GM12878 (cell line): Measurements from ENCODE around the gene XRN2. TPM values are rescaled to one million over a fixed set of nuclear protein-coding genes. Genes with fewer than 3 reads are reported as not detected.

Source experiments
- ATAC-seq: fragments of 200-7000 bp; cut with Tn5 transposase; 3 replicates; pipeline ENCODE4 v1.9.1; 2020; ENCODE audit warnings: mild to moderate bottlenecking, moderate library complexity
- BruUV-seq: library from RNA; stranded (reverse); fragments of 400-500 nt; replicated peaks from 2 replicates; lab custom pipeline; 2021; lab: Mats Ljungman, UMichigan
- CTCF ChIA-PET: fragments of 300-600 bp; sonication (Branson Sonifier 250); formaldehyde crosslinking; extraction: SDS; loops from one replicate; lab custom pipeline; 2021; ENCODE audit warnings: inconsistent platforms; lab: Yijun Ruan, JAX
- POLR2A ChIA-PET: fragments of 350-600 bp; formaldehyde crosslinking; extraction: SDS; loops from one replicate; lab custom pipeline; 2021; ENCODE audit warnings: inconsistent platforms; lab: Charles Lee
- RAD21 ChIA-PET: fragments of 300-600 bp; sonication (Branson Sonifier 250); formaldehyde crosslinking; loops from one replicate; lab custom pipeline; 2023; ENCODE audit warnings: antibody characterized with exemption; ENCODE audit not compliant: unreplicated experiment; lab: Charles Lee
- SMC1A ChIA-PET: fragments of 300-600 bp; sonication (Branson Sonifier 250); formaldehyde crosslinking; loops from one replicate; lab custom pipeline; 2023; ENCODE audit not compliant: unreplicated experiment, uncharacterized antibody; lab: Charles Lee
- DNase-seq: peaks from one replicate; pipeline ENCODE4 v3.0.0-alpha.2; 2011; ENCODE audit warnings: low read depth, low spot score
- FAIRE-seq: peaks from 3 replicates; lab custom pipeline; 2011; peaks lifted over from hg19 to GRCh38; lab: Jason Lieb, UNC
- H2AFZ ChIP-seq: 2 replicates; pipeline ENCODE4 v1.6.0; 2011; ENCODE audit warnings: low read depth, low read length, control low read depth; ENCODE audit not compliant: control insufficient read depth
- H3K27ac ChIP-seq: 2 replicates; pipeline ENCODE4 v1.5.1; 2011; ENCODE audit warnings: control low read depth; ENCODE audit not compliant: control insufficient read depth, insufficient read depth
- H3K27me3 ChIP-seq, 2 experiments: replicated peaks in 1 of 2; 2 replicates each; pipeline versions ENCODE4 v1.6.0 to v1.6.1; 2011; ENCODE audit warnings: low read length in 1 of 2; ENCODE audit not compliant: control insufficient read depth in 2 of 2, insufficient read depth in 2 of 2
- H3K36me3 ChIP-seq, 2 experiments: 2 replicates each; pipeline ENCODE4 v1.5.1; 2011; ENCODE audit warnings: low read length in 1 of 2; ENCODE audit not compliant: control insufficient read depth in 2 of 2, insufficient read depth in 2 of 2
- H3K4me1 ChIP-seq: 2 replicates; pipeline ENCODE4 v1.6.1; 2011; ENCODE audit warnings: mild to moderate bottlenecking, low read length, moderate library complexity, mixed read lengths; ENCODE audit not compliant: control insufficient read depth, insufficient read depth
- H3K4me2 ChIP-seq: 2 replicates; pipeline ENCODE4 v1.6.0; 2011; ENCODE audit warnings: control low read depth; ENCODE audit not compliant: control insufficient read depth, insufficient read depth
- H3K4me3 ChIP-seq: fragments of 200-600 bp; sonication (generic); 2 replicates; pipeline ENCODE4 v1.5.1; 2016
- H3K79me2 ChIP-seq: 2 replicates; pipeline ENCODE4 v1.6.0; 2011; ENCODE audit warnings: low read length; ENCODE audit not compliant: control insufficient read depth, insufficient read depth
- H3K9ac ChIP-seq: 2 replicates; pipeline ENCODE4 v1.8.0; 2011; ENCODE audit warnings: low read length, control low read depth, mixed read lengths; ENCODE audit not compliant: control insufficient read depth, insufficient read depth
- H3K9me3 ChIP-seq: replicated peaks from 3 replicates; pipeline ENCODE4 v1.5.1; 2011; ENCODE audit warnings: mild to moderate bottlenecking, low read length; ENCODE audit not compliant: control insufficient read depth, insufficient read depth
- H4K20me1 ChIP-seq: 2 replicates; pipeline ENCODE4 v1.6.0; 2011; ENCODE audit not compliant: control insufficient read depth, insufficient read depth
- ATF3 ChIP-seq: IDR thresholded peaks from 2 replicates; pipeline ENCODE4 v1.6.1; 2011; ENCODE audit warnings: low read depth, mild to moderate bottlenecking, low read length, moderate library complexity, borderline replicate concordance; ENCODE audit errors: extremely low read depth
- CBX5 ChIP-seq: sonication (generic); IDR thresholded peaks from 2 replicates; pipeline ENCODE4 v1.6.1; 2016; ENCODE audit warnings: low read depth, moderate library complexity, mild to moderate bottlenecking, inconsistent platforms
- CREB1 ChIP-seq: IDR thresholded peaks from 2 replicates; pipeline ENCODE4 v1.6.1; 2012; ENCODE audit warnings: low read depth, mild to moderate bottlenecking, inconsistent platforms
- ETV6 ChIP-seq, 2 experiments: fragments of 450-650 bp in 1 of 2; IDR thresholded peaks in 1 of 2; conservative IDR thresholded peaks in 1 of 2; 2 replicates each; pipeline ENCODE4 v1.6.1; 2014; ENCODE audit warnings: antibody characterized with exemption in 1 of 2, borderline replicate concordance in 1 of 2, low read depth in 1 of 2, mild to moderate bottlenecking in 1 of 2, moderate library complexity in 1 of 2
- FOS ChIP-seq: IDR thresholded peaks from 3 replicates; pipeline ENCODE4 v1.6.1; 2011; ENCODE audit warnings: borderline replicate concordance; ENCODE audit not compliant: insufficient read length; ENCODE audit errors: extremely low read depth
- MAX ChIP-seq: IDR thresholded peaks from 2 replicates; pipeline ENCODE4 v1.6.1; 2012; ENCODE audit warnings: low read depth, low read length, improper control_type of control experiment
- NRF1 ChIP-seq: conservative IDR thresholded peaks from 2 replicates; pipeline ENCODE4 v1.6.1; 2011; ENCODE audit warnings: mild to moderate bottlenecking, low read depth, low read length, improper control_type of control experiment
- RCOR1 ChIP-seq: conservative IDR thresholded peaks from 2 replicates; pipeline ENCODE4 v1.6.1; 2012; ENCODE audit warnings: low read depth, low read length, improper control_type of control experiment
- SMAD5 ChIP-seq: IDR thresholded peaks from 2 replicates; pipeline ENCODE4 v1.6.1; 2016; ENCODE audit warnings: antibody characterized with exemption, low read depth
- SMC3 ChIP-seq: IDR thresholded peaks from 2 replicates; pipeline ENCODE4 v1.6.1; 2011; ENCODE audit warnings: low read length, improper control_type of control experiment, borderline replicate concordance
- SUZ12 ChIP-seq: fragments of 200-600 bp; sonication (generic); IDR thresholded peaks from one replicate; pipeline ENCODE4 v1.6.1; 2018; ENCODE audit warnings: antibody characterized with exemption, mild to moderate bottlenecking; ENCODE audit not compliant: unreplicated experiment
- WGBS: methylation state at CpG from one replicate; pipeline ENCODE4 v1.1.6; 2016; ENCODE audit warnings: low lambda C conversion rate; ENCODE audit not compliant: insufficient replicate concordance, insufficient coverage; ENCODE audit errors: missing lambda C conversion rate; 5-methylcytosine and 5-hydroxymethylcytosine counted together
- in situ Hi-C: fragments of 300-500 bp; cut with MboI; formaldehyde crosslinking; loops from 9 replicates; pipeline ENCODE4 v1.14.3; 2018; ENCODE audit warnings: mixed read lengths
- intact Hi-C: fragments of 100-400 bp; cut with micrococcal nuclease; formaldehyde crosslinking; loops from one replicate; pipeline ENCODE4 v1.14.2; 2022; ENCODE audit not compliant: unreplicated experiment
- polyA plus RNA-seq, 11 experiments: library from polyadenylated mRNA; depleted of rRNA in 4 of 11; unstranded in 6 of 11; stranded (reverse) in 5 of 11; fragments of >200 nt; fragmentation: Nextera tagmentation in 4 of 11; fragmentation: Illumina TruSeq in 1 of 11; extraction: Ambion mirVana in 4 of 11; extraction: Trizol in 1 of 11; gene quantifications; 1 replicate in 1 of 11; 2 replicates in 10 of 11; pipeline versions ENCODE4 v1.2.1 to v1.2.3, GENCODE V29; 2011 to 2016; ENCODE audit warnings: inconsistent platforms in 2 of 11, missing spikeins in 2 of 11, low read depth in 1 of 11
- total RNA-seq, 4 experiments: library from RNA; depleted of rRNA in 3 of 4; stranded (reverse); fragments of >200 nt in 3 of 4; fragmentation: Illumina TruSeq in 1 of 4; extraction: Trizol in 1 of 4; gene quantifications; 2 replicates each; pipeline versions ENCODE4 v1.2.1 to v1.2.3, GENCODE V29; 2013 to 2021
- TF ChIP-seq, protein P1 (sequence below): fragments of 450-650 bp; IDR thresholded peaks from 2 replicates; pipeline ENCODE4 v1.6.1; 2016; ENCODE audit warnings: mild to moderate bottlenecking

The XRN2 gene
- total and polyA plus RNA-seq, 10 of the 15 experiments (the other 5 are each of a cell fraction or from before 2014, with no cell fraction given) = 59.7 to 97.8 (median 75.6) TPM

- Histone ChIP-seq H3K79me2 (no peaks in the 10 kb centered on the region), H3K36me3 (no peaks in the 10 kb centered on the region), H2AFZ (no peak overlapping the region), H3K4me1 (no peaks in the 10 kb centered on the region), H3K27me3 (no peaks in the 10 kb centered on the region), H3K27ac (no peak overlapping the region), H3K9ac (no peak overlapping the region), H3K4me3 (no peak overlapping the region), H3K4me2 (no peak overlapping the region), H4K20me1 (no peaks in the 10 kb centered on the region), H3K9me3 (no peaks in the 10 kb centered on the region)
- whole genome bisulfite sequencing = 26% methylated on average over 4 of the region's 4 CpGs
- no peak for ATAC-seq
- ChIA-PET RAD21 (no interaction called here), POLR2A (no interaction called here), CTCF (interaction anchor here (0.6 to 1.0 kb wide), 2 partner anchors 179 to 670 kb away, joined by 3 to 4 read pairs; no protein-coding TSS in a partner anchor), SMC1A (no interaction called here)
- BruUV-seq = no TSS peak
- TF ChIP-seq SMAD5 = no peak
- in situ Hi-C loops = no loop called here
- FAIRE-seq = no peak
- no peak for DNase-seq
- intact Hi-C loops = no loop called here
Observed at GRCh38 chr20:21436205-21436604, 133.1 kb downstream of the XRN2 start.

DNA sequence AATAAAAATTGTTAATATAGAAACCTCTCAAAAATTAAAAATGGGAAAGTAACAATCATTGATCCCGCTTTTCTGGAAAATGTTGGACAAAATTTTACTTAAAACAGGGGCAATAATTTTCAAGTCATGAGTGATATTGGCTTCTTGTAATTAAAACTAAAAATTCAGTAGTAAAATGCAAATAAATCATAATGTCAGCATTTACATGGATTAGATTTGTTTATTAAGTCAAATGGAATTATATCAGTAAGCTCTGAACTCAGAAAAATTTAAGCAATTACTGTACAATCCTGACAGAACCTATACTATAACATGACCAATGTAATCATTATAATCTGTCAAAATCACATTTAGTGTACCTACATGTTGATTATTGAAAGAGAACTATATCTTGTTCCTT lies 134.1 kb downstream of the XRN2 start:
- no peaks in the 10 kb centered on the region for H3K9me3 ChIP-seq
- SMC1A ChIA-PET = no interaction called here
- POLR2A ChIA-PET = no interaction called here
- TF ChIP-seq NRF1 (no peak), SUZ12 (no peak), FOS (no peak), ATF3 (no peak), RCOR1 (no peak), CREB1 (no peak), CBX5 (no peak), MAX (no peak), ETV6 (conservative IDR thresholded peaks at IDR 0.05 in 1 of 2, IDR thresholded peaks at IDR 0.05 in 1 of 2; ENCODE audit: borderline replicate concordance in 1 of 2, low read depth in 1 of 2) (no peak), SMC3 (no peak)
- TF ChIP-seq, protein P1, sequence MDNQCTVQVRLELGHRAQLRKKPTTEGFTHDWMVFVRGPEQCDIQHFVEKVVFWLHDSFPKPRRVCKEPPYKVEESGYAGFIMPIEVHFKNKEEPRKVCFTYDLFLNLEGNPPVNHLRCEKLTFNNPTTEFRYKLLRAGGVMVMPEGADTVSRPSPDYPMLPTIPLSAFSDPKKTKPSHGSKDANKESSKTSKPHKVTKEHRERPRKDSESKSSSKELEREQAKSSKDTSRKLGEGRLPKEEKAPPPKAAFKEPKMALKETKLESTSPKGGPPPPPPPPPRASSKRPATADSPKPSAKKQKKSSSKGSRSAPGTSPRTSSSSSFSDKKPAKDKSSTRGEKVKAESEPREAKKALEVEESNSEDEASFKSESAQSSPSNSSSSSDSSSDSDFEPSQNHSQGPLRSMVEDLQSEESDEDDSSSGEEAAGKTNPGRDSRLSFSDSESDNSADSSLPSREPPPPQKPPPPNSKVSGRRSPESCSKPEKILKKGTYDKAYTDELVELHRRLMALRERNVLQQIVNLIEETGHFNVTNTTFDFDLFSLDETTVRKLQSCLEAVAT = no peak
- TF ChIP-seq, all 136 proteins: peak for 0
- no peak overlapping the region for H2AFZ ChIP-seq
- DNase-seq (no peak), FAIRE-seq (no peak), ATAC-seq (no peak)
- WGBS = 47% methylated on average over 1 of the region's 1 CpG
- no TSS peak for BruUV-seq
- ChIA-PET RAD21 (no interaction called here), CTCF (interaction anchor here (1.0 kb wide), 1 partner anchor 178 kb away, joined by 3 read pairs; no protein-coding TSS in a partner anchor)
- no peaks in the 10 kb centered on the region for H4K20me1 ChIP-seq
- in situ Hi-C loops = no loop called here
- H3K4me3 ChIP-seq = no peak overlapping the region
- intact Hi-C loops = no loop called here
- H3K9ac ChIP-seq = no peak overlapping the region
- no peak overlapping the region for H3K27ac ChIP-seq
- H3K4me2 ChIP-seq = no peak overlapping the region
- no peaks in the 10 kb centered on the region for H3K4me1 ChIP-seq
- H3K27me3 ChIP-seq = no peaks in the 10 kb centered on the region
- H3K79me2 ChIP-seq = no peaks in the 10 kb centered on the region
- no peaks in the 10 kb centered on the region for H3K36me3 ChIP-seq
